Transverse colon (tissue), 4 donors: Measurements from ENCODE around the gene NAALADL2. TPM values are rescaled to one million over a fixed set of nuclear protein-coding genes. Genes with fewer than 3 reads are reported as not detected.

Experiments used
- DNase-seq: peaks from one replicate; pipeline ENCODE4 v3.0.0-alpha.2; 2019
- H3K27ac ChIP-seq, 4 donors: fragments of 200-600 bp; sonication (generic); 2 replicates each; pipeline ENCODE4 v1.5.1; 2016 to 2018; ENCODE audit warnings: inconsistent platforms in 4 of 4
- H3K27me3 ChIP-seq: fragments of 200-600 bp; sonication (generic); 2 replicates; pipeline ENCODE4 v1.5.1; 2017; ENCODE audit warnings: inconsistent platforms
- H3K36me3 ChIP-seq, 4 donors: fragments of 200-600 bp; sonication (generic); 2 replicates each; pipeline ENCODE4 v1.5.1; 2017 to 2019; ENCODE audit warnings: inconsistent platforms in 4 of 4
- H3K4me1 ChIP-seq, 4 donors: fragments of 200-600 bp; sonication (generic); 2 replicates each; pipeline ENCODE4 v1.5.1; 2017 to 2020; ENCODE audit warnings: inconsistent platforms in 4 of 4
- H3K4me3 ChIP-seq, 4 donors: fragments of 200-600 bp; sonication (generic); 1 replicate in 1 of 4; 2 replicates in 3 of 4; pipeline versions ENCODE4 v1.5.1 to v1.6.1; 2017 to 2019; ENCODE audit warnings: inconsistent platforms in 4 of 4
- H3K9me3 ChIP-seq, 2 donors: fragments of 200-600 bp; sonication (generic); 2 replicates each; pipeline ENCODE4 v1.5.1; 2017 to 2019; ENCODE audit warnings: inconsistent platforms in 2 of 2
- CTCF ChIP-seq, 5 experiments: fragments of 200-600 bp in 3 of 5; fragments of 450-650 bp in 2 of 5; sonication (generic) in 3 of 5; IDR thresholded peaks; 1 replicate in 2 of 5; 2 replicates in 3 of 5; pipeline ENCODE4 v1.5.1; 2016 to 2017; ENCODE audit warnings: antibody characterized with exemption in 5 of 5, inconsistent platforms in 3 of 5, mild to moderate bottlenecking in 2 of 5, moderate library complexity in 1 of 5
- EP300 ChIP-seq: sonication (generic); formaldehyde crosslinking; IDR thresholded peaks from one replicate; pipeline ENCODE4 v1.6.1; 2017; ENCODE audit warnings: antibody characterized with exemption, low read depth
- POLR2A ChIP-seq: fragments of 450-650 bp; IDR thresholded peaks from one replicate; pipeline ENCODE4 v1.6.1; 2016; ENCODE audit warnings: antibody characterized with exemption, mild to moderate bottlenecking, moderate library complexity
- POLR2AphosphoS5 ChIP-seq, 3 donors: sonication (generic); formaldehyde crosslinking; IDR thresholded peaks; one replicate each; pipeline ENCODE4 v1.6.1; 2016; ENCODE audit warnings: antibody characterized with exemption in 3 of 3
- WGBS, 2 donors: methylation state at CpG; one replicate each; pipeline ENCODE4 v1.1.5; 2018; ENCODE audit warnings: low coverage in 1 of 2; 5-methylcytosine and 5-hydroxymethylcytosine counted together
- in situ Hi-C, 4 donors: fragments of 200-750 bp; cut with MboI; loops; one replicate each; pipeline versions ENCODE4 v1.15.0 to v1.15.1; 2017; ENCODE audit warnings: low sequenced_read_pairs in 3 of 4, low pct_ligation_motif_present in 1 of 4, low pct_unique_long_range_greater_than_20kb in 1 of 4
- intact Hi-C: fragments of 100-400 bp; cut with DNase I; formaldehyde crosslinking; loops from one replicate; pipeline ENCODE4 v1.15.1; 2023; ENCODE audit warnings: low total_unique reads
- total RNA-seq, 4 donors: library from RNA; depleted of rRNA; stranded (reverse); fragments of >200 nt; gene quantifications; one replicate each; pipeline ENCODE4 v1.1.0, GENCODE V29; 2016

NAALADL2 gene
- total RNA-seq, 4 donors from 2014 or later = 10.1 to 22.7 (median 15.1) TPM

GRCh38 chr3:175386630-175387029 is 527.5 kb downstream of the NAALADL2 start:
- in situ Hi-C loops = no loop called here
- no peaks in the 10 kb centered on the region for H3K9me3 ChIP-seq
- H3K27ac ChIP-seq = no peak overlapping the region
- no peaks in the 10 kb centered on the region for H3K4me1 ChIP-seq
- no peak overlapping the region for H3K4me3 ChIP-seq
- no peak for TF ChIP-seq CTCF (IDR thresholded peaks at IDR 0.05)
- no peak for TF ChIP-seq POLR2AphosphoS5 (IDR thresholded peaks at IDR 0.05)
- no peak for TF ChIP-seq EP300
- no peak for TF ChIP-seq POLR2A
- no peak for DNase-seq
- H3K36me3 ChIP-seq = no peaks in the 10 kb centered on the region
- 91 to 100% methylated on average over 1 to 3 of the region's 3 CpGs for WGBS, 2 donors
- intact Hi-C loops = no loop called here
- H3K27me3 ChIP-seq = no peaks in the 10 kb centered on the region

- in situ Hi-C loops (no loop called here), intact Hi-C loops (no loop called here)
- no peak overlapping the region for H3K27ac ChIP-seq
- no peaks in the 10 kb centered on the region for H3K4me1 ChIP-seq
- no peaks in the 10 kb centered on the region for H3K9me3 ChIP-seq
- WGBS, 2 donors = 92 to 93% methylated on average over 1 of the region's 1 CpG
- DNase-seq = no peak
- no peak for TF ChIP-seq POLR2AphosphoS5 (IDR thresholded peaks at IDR 0.05)
- no peak for TF ChIP-seq CTCF (IDR thresholded peaks at IDR 0.05)
- TF ChIP-seq EP300 = no peak
- no peak for TF ChIP-seq POLR2A
- H3K4me3 ChIP-seq = no peak overlapping the region
- H3K36me3 ChIP-seq = no peaks in the 10 kb centered on the region
- no peaks in the 10 kb centered on the region for H3K27me3 ChIP-seq
Measured at GRCh38 chr3:175389560-175389959, 530.4 kb downstream of the NAALADL2 start.

- Histone ChIP-seq H3K4me1 (no peaks in the 10 kb centered on the region), H3K4me3 (no peak overlapping the region), H3K9me3 (no peaks in the 10 kb centered on the region), H3K27me3 (no peaks in the 10 kb centered on the region), H3K27ac (no peak overlapping the region), H3K36me3 (no peaks in the 10 kb centered on the region)
- no peak for DNase-seq
- WGBS, 2 donors = 92 to 96% methylated on average over 1 of the region's 1 CpG
- intact Hi-C loops (no loop called here), in situ Hi-C loops (no loop called here)
- TF ChIP-seq POLR2AphosphoS5 (IDR thresholded peaks at IDR 0.05) = no peak
- TF ChIP-seq EP300 = no peak
- TF ChIP-seq POLR2A = no peak
- TF ChIP-seq CTCF (IDR thresholded peaks at IDR 0.05) = no peak
Measured at GRCh38 chr3:175391601-175392000, 532.5 kb downstream of the NAALADL2 start.

GRCh38 chr3:175392653-175393052 is 533.5 kb downstream of the NAALADL2 start:
- Histone ChIP-seq H3K4me3 (no peak overlapping the region), H3K36me3 (no peaks in the 10 kb centered on the region), H3K4me1 (no peaks in the 10 kb centered on the region), H3K27ac (no peak overlapping the region), H3K9me3 (no peaks in the 10 kb centered on the region), H3K27me3 (no peaks in the 10 kb centered on the region)
- TF ChIP-seq POLR2A = no peak
- 73 to 89% methylated on average over 2 to 4 of the region's 4 CpGs for WGBS, 2 donors
- intact Hi-C loops (no loop called here), in situ Hi-C loops (no loop called here)
- DNase-seq = no peak

- Histone ChIP-seq H3K9me3 (no peaks in the 10 kb centered on the region), H3K27ac (no peak overlapping the region), H3K4me3 (no peak overlapping the region), H3K4me1 (no peaks in the 10 kb centered on the region), H3K27me3 (no peaks in the 10 kb centered on the region), H3K36me3 (no peaks in the 10 kb centered on the region)
- in situ Hi-C loops = no loop called here
- 79% methylated on average over 3 of the region's 3 CpGs for WGBS, 2 donors
- intact Hi-C loops = no loop called here
- TF ChIP-seq EP300 = no peak
- no peak for TF ChIP-seq CTCF (IDR thresholded peaks at IDR 0.05)
- TF ChIP-seq POLR2A = no peak
- TF ChIP-seq POLR2AphosphoS5 (IDR thresholded peaks at IDR 0.05) = no peak
- DNase-seq = no peak
Measured at GRCh38 chr3:175397372-175397771, 538.2 kb downstream of the NAALADL2 start.
